Measurements from ENCODE around the gene AP1G2. TPM values are rescaled to one million over a fixed set of nuclear protein-coding genes. Genes with fewer than 3 reads are reported as not detected.
"Not testable (repeated sequence)": the region's sequence is repeated elsewhere in the genome, so short reads cannot be mapped to it uniquely, and the experiment has no call there.

Gene AP1G2
- total RNA-seq, 4 donors from 2014 or later = 175 to 369 (median 341) TPM

DNA sequence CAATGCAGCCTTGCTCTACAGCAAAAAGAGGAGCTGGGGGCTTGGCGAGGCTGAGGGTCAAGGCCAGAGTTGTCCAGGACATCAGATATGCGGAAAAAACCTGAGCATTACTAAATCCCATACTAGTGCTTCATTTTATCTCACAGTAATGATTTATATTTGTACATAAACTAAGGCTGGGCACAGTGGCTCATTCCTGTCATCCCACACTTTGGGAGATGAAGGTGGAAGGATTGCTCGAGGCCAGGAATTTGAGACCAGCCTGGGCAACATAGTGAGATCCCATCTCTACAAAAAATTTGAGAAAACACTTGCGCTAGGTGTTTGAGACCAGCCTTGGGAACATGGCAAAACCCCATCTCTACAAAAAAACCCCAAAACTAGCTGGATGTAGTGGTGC is 22.6 kb upstream of the AP1G2 start:
- no peak overlapping the region for H3K4me3 ChIP-seq
- no peak for DNase-seq
- TF ChIP-seq CTCF (IDR thresholded peaks at IDR 0.05) (no peak), POLR2A (IDR thresholded peaks at IDR 0.05) (no peak)
- H3K4me1 ChIP-seq = no peaks in the 10 kb centered on the region
- H3K27me3 ChIP-seq = no peaks in the 10 kb centered on the region
- no peaks in the 10 kb centered on the region for H3K36me3 ChIP-seq
- H3K27ac ChIP-seq = no peak overlapping the region
- H3K9me3 ChIP-seq = no peaks in the 10 kb centered on the region

- no peaks in the 10 kb centered on the region for H3K27me3 ChIP-seq
- H3K4me1 ChIP-seq = no peaks in the 10 kb centered on the region
- no peak overlapping the region for H3K4me3 ChIP-seq
- no peak overlapping the region for H3K27ac ChIP-seq
- TF ChIP-seq POLR2A (IDR thresholded peaks at IDR 0.05) (no peak), CTCF (IDR thresholded peaks at IDR 0.05) (no peak)
- H3K9me3 ChIP-seq = no peaks in the 10 kb centered on the region
- DNase-seq = no peak
- H3K36me3 ChIP-seq = no peaks in the 10 kb centered on the region
Measured at GRCh38 chr14:23589606-23590005, 22.0 kb upstream of the AP1G2 start.

DNA sequence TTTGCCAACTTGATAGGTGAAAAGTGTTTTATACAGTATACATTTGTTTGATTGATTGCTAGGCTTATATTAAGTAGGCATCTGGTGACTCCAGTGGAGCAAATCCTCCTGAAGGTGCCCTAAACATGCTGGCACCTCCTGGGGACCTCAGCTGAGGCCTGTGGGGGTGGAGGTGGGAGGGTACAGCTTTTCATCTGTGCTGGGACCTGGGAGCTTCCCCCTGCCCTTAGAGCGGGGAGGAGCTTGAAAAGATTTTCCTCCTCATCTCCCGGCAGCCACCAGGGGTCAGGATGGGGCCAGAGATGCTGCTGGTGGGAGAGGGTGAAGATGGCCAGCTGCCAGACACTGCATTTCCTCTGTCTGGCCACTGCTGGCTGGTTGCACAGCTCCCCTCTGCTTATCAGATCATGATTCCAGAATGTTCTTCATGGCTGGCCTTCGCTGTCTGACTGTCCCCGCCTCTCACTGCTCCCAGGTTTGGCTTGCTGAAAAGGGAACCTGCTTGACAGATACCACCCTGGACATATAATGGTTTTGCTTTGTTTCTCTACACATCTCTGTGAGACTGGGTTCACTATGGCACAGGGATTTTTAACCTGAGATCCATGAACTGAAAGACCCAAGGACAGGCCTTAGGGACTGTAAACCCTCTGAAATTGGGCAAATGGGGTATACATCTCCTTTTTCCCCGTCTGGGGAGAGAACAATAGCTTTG is 21.4 kb upstream of the AP1G2 start:
- H3K27ac ChIP-seq = no peak overlapping the region
- no peaks in the 10 kb centered on the region for H3K9me3 ChIP-seq
- H3K4me1 ChIP-seq = no peaks in the 10 kb centered on the region
- DNase-seq = peak; percentile 81 to 95 (median 88)
- H3K4me3 ChIP-seq = no peak overlapping the region
- no peaks in the 10 kb centered on the region for H3K36me3 ChIP-seq
- no peaks in the 10 kb centered on the region for H3K27me3 ChIP-seq
- TF ChIP-seq CTCF (IDR thresholded peaks at IDR 0.05) = peak; percentile 26 to 91 (median 76)
- TF ChIP-seq POLR2A (IDR thresholded peaks at IDR 0.05) = no peak

GRCh38 chr14:23584527-23585203 is 17.1 kb upstream of the AP1G2 start:
- not testable (repeated sequence) for DNase-seq, H3K4me1 ChIP-seq, H3K4me3 ChIP-seq, H3K9me3 ChIP-seq, H3K27ac ChIP-seq, H3K27me3 ChIP-seq, H3K36me3 ChIP-seq

DNA sequence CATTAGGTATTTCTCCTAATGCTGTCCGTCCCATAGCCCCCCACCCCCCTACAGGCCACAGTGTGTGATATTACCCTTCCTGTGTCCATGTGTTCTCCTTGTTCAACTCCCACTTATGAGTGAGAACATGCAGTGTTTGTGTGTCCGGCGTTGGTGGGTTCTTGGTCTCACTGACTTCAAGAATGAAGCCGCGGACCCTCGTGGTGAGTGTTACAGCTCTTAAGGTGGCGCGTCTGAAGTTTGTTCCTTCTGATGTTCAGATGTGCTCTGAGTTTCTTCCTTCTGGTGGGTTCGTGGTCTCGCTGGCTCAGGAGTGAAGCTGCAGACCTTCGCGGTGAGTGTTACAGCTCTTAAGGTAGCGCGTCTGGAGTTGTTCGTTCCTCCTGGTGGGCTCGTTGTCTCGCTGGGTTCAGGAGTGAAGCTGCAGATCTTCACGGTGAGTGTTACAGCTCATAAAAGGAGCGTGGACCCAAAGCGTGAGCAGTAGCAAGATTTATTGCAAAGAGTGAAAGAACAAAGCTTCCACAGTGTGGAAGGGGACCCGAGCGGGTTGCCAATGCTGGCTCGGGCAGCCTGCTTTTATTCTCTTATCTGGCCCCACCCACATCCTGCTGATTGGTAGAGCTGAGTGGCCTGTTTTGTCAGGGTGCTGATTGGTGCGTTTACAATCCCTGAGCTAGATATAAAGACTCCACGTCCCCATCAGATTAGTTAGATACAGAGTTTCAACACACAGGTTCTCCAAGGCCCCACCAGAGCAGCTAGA is 16.4 kb upstream of the AP1G2 start:
- not testable (repeated sequence) for H3K27me3 ChIP-seq, H3K27ac ChIP-seq, DNase-seq, H3K9me3 ChIP-seq, H3K4me3 ChIP-seq, H3K36me3 ChIP-seq, H3K4me1 ChIP-seq

DNA sequence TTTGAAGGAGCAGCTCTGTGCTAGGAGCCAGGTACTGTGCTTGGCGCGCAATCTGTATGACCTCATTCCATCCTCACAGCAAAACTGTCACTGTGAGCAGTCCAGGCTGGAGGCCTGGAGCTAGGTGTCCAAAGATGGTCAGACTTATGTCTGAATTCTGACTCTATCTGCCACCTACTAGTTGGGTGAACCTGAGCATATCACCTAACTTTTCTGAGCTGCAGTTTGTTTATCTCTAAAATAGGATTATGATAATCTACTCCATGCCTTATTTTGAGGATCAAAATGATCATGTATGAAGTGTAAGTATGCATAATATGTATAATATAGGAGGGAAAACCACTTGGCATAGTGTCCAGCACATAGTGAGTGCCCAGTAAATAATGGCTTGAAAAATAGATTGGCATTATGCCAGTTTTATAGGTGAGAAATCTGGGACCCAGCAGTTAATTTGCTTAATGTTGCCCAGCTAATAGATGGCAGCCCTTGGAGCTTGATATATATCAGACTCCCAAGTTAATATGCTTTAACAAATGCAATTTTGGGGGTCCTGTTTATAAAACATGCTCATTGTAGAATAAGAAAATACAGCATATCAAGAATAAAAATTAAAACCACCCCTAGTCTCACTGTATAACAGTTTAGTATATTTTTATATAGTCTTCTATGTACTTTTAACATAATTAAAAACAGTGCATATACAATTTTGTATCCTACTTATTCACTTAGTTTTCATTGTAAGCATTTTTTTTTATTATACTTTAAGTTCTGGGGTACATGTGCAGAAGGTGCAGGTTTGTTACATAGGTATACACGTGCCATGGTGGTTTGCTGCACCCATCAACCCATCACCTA is 15.5 kb upstream of the AP1G2 start:
- no peak overlapping the region for H3K4me3 ChIP-seq
- no peaks in the 10 kb centered on the region for H3K4me1 ChIP-seq
- no peak for DNase-seq
- peaks cover 0 to under 1% of the 10 kb centered on the region in 2 donors for H3K27me3 ChIP-seq
- H3K27ac ChIP-seq = no peak overlapping the region
- no peaks in the 10 kb centered on the region for H3K36me3 ChIP-seq
- no peak for TF ChIP-seq POLR2A (IDR thresholded peaks at IDR 0.05)
- no peak for TF ChIP-seq CTCF (IDR thresholded peaks at IDR 0.05)
- H3K9me3 ChIP-seq = no peaks in the 10 kb centered on the region

All from Peyer's patch (tissue), 4 donors.